H9 (cell line): ENCODE measurements around the gene CLMP. TPM values are rescaled to one million over a fixed set of nuclear protein-coding genes. Genes with fewer than 3 reads are reported as not detected.

Experiments
- DNase-seq: peaks from one replicate; pipeline ENCODE4 v3.0.0-alpha.2; 2017
- H2AFZ ChIP-seq: one replicate; pipeline ENCODE4 v1.6.1; 2013; ENCODE audit warnings: mild to moderate bottlenecking, low read length, control low read depth, moderate library complexity
- H2AK5ac ChIP-seq: 2 replicates; pipeline ENCODE4 v1.6.1; 2013; ENCODE audit warnings: low read length, control low read depth, mixed read lengths; ENCODE audit not compliant: insufficient read length
- H2BK120ac ChIP-seq: one replicate; pipeline ENCODE4 v1.6.1; 2013; ENCODE audit warnings: low read depth, mild to moderate bottlenecking, low read length, control low read depth, inconsistent platforms; ENCODE audit not compliant: poor library complexity, severe bottlenecking
- H2BK12ac ChIP-seq: 2 replicates; pipeline ENCODE4 v1.6.1; 2013; ENCODE audit warnings: low read length, control low read depth, mixed read lengths, low read depth; ENCODE audit not compliant: insufficient read length
- H2BK15ac ChIP-seq: 2 replicates; pipeline ENCODE4 v1.6.1; 2013; ENCODE audit warnings: low read depth, low read length, control low read depth
- H2BK20ac ChIP-seq: one replicate; pipeline ENCODE4 v1.6.1; 2013; ENCODE audit warnings: low read depth, mild to moderate bottlenecking, low read length, control low read depth, inconsistent platforms; ENCODE audit not compliant: poor library complexity, severe bottlenecking
- H2BK5ac ChIP-seq: 2 replicates; pipeline ENCODE4 v1.6.1; 2013; ENCODE audit warnings: low read length, control low read depth, mixed read lengths; ENCODE audit not compliant: insufficient read length
- H3K14ac ChIP-seq: 2 replicates; pipeline ENCODE4 v1.6.1; 2013; ENCODE audit warnings: low read length, control low read depth; ENCODE audit not compliant: insufficient read depth
- H3K18ac ChIP-seq: 2 replicates; pipeline ENCODE4 v1.6.1; 2013; ENCODE audit warnings: low read depth, mild to moderate bottlenecking, mixed read lengths, low read length, control low read depth; ENCODE audit not compliant: insufficient read length
- H3K23ac ChIP-seq: 2 replicates; pipeline ENCODE4 v1.6.1; 2013; ENCODE audit warnings: low read length, control low read depth, mixed read lengths, low read depth; ENCODE audit not compliant: insufficient read length
- H3K23me2 ChIP-seq: 2 replicates; pipeline ENCODE4 v1.6.1; 2013; ENCODE audit warnings: low read depth, mild to moderate bottlenecking, mixed read lengths, low read length, control low read depth; ENCODE audit not compliant: insufficient read length, poor library complexity, severe bottlenecking
- H3K27ac ChIP-seq: 2 replicates; pipeline ENCODE4 v1.5.1; 2013; ENCODE audit warnings: low read length, control low read depth, mixed read lengths, low read depth; ENCODE audit not compliant: insufficient read length
- H3K27me3 ChIP-seq: 2 replicates; pipeline ENCODE4 v1.6.1; 2013; ENCODE audit warnings: low read length, control low read depth, inconsistent platforms; ENCODE audit not compliant: insufficient read depth
- H3K4ac ChIP-seq: 2 replicates; pipeline ENCODE4 v1.6.1; 2013; ENCODE audit warnings: low read depth, mild to moderate bottlenecking, control low read depth, inconsistent platforms, low read length, moderate library complexity
- H3K4me1 ChIP-seq: 2 replicates; pipeline ENCODE4 v1.6.1; 2013; ENCODE audit warnings: low read length, control low read depth, inconsistent platforms; ENCODE audit not compliant: insufficient read depth
- H3K4me2 ChIP-seq: 2 replicates; pipeline ENCODE4 v1.6.1; 2013; ENCODE audit warnings: low read length, control low read depth, mixed read lengths; ENCODE audit not compliant: insufficient read length, insufficient read depth
- H3K56ac ChIP-seq: 2 replicates; pipeline ENCODE4 v1.6.1; 2013; ENCODE audit warnings: low read depth, mild to moderate bottlenecking, mixed read lengths, low read length, control low read depth; ENCODE audit not compliant: insufficient read length
- H3K79me1 ChIP-seq: 2 replicates; pipeline ENCODE4 v1.6.1; 2013; ENCODE audit warnings: low read depth, mild to moderate bottlenecking, moderate library complexity, low read length, control low read depth, inconsistent platforms; ENCODE audit not compliant: insufficient read depth, poor library complexity, severe bottlenecking
- H3K79me2 ChIP-seq: 2 replicates; pipeline ENCODE4 v1.6.1; 2013; ENCODE audit warnings: low read length, control low read depth, inconsistent platforms; ENCODE audit not compliant: insufficient read depth
- H3K9ac ChIP-seq: 2 replicates; pipeline ENCODE4 v1.6.1; 2013; ENCODE audit warnings: low read length, control low read depth, mixed read lengths; ENCODE audit not compliant: insufficient read length; ENCODE audit errors: extremely low read depth
- H3K9me3 ChIP-seq: one replicate; pipeline ENCODE4 v1.6.1; 2013; ENCODE audit warnings: low read depth, low read length, inconsistent platforms; ENCODE audit not compliant: control insufficient read depth
- H3T11ph ChIP-seq: one replicate; pipeline ENCODE4 v1.6.1; 2013; ENCODE audit warnings: mild to moderate bottlenecking, low read length, control low read depth, inconsistent platforms
- H4K20me1 ChIP-seq: one replicate; pipeline ENCODE4 v1.6.1; 2013; ENCODE audit not compliant: control insufficient read depth, insufficient read length, insufficient read depth
- H4K5ac ChIP-seq: 2 replicates; pipeline ENCODE4 v1.6.1; 2013; ENCODE audit warnings: low read depth, mild to moderate bottlenecking, mixed read lengths, low read length, control low read depth; ENCODE audit not compliant: insufficient read length
- H4K8ac ChIP-seq: replicated peaks from 2 replicates; pipeline ENCODE4 v1.6.1; 2013; ENCODE audit warnings: low read length, control low read depth, mixed read lengths, low read depth; ENCODE audit not compliant: insufficient read length
- H4K91ac ChIP-seq: 2 replicates; pipeline ENCODE4 v1.6.1; 2013; ENCODE audit warnings: low read depth, mild to moderate bottlenecking, moderate library complexity, mixed read lengths, low read length, control low read depth; ENCODE audit not compliant: insufficient read length
- H3K27ac Mint-ChIP-seq, 3 experiments: 2 replicates in 2 of 3; 3 replicates in 1 of 3; pipeline ENCODE4 v1.8.0; 2020 to 2021; ENCODE audit warnings: mixed read lengths in 3 of 3, mild to moderate bottlenecking in 1 of 3, moderate library complexity in 1 of 3
- H3K27me3 Mint-ChIP-seq: 2 replicates; pipeline ENCODE4 v1.8.0; 2021; ENCODE audit warnings: low read depth, mild to moderate bottlenecking, moderate library complexity, mixed read lengths
- H3K36me3 Mint-ChIP-seq, 3 experiments: 2 replicates in 2 of 3; 3 replicates in 1 of 3; pipeline ENCODE4 v1.8.0; 2020 to 2021; ENCODE audit warnings: low read depth in 3 of 3, mixed read lengths in 3 of 3; ENCODE audit not compliant: insufficient read depth in 1 of 3
- H3K4me1 Mint-ChIP-seq, 2 experiments: 2 replicates each; pipeline ENCODE4 v1.8.0; 2020; ENCODE audit warnings: mixed read lengths in 2 of 2
- H3K4me3 Mint-ChIP-seq, 2 experiments: 2 replicates in 1 of 2; 3 replicates in 1 of 2; pipeline ENCODE4 v1.8.0; 2020 to 2021; ENCODE audit warnings: mild to moderate bottlenecking in 2 of 2, mixed read lengths in 2 of 2, moderate library complexity in 1 of 2
- H3K9me3 Mint-ChIP-seq, 2 experiments: 2 replicates in 1 of 2; 3 replicates in 1 of 2; pipeline ENCODE4 v1.8.0; 2020; ENCODE audit warnings: mild to moderate bottlenecking in 2 of 2, mixed read lengths in 2 of 2, moderate library complexity in 1 of 2
- WGBS: extraction: QIAGEN DNeasy Blood & Tissue Kit; methylation state at CpG from one replicate; pipeline ENCODE4 v1.1.7; 2013; ENCODE audit warnings: missing lambda C conversion rate, low lambda C conversion rate, mixed read lengths; ENCODE audit not compliant: insufficient read length; ENCODE audit errors: extremely low coverage; 5-methylcytosine and 5-hydroxymethylcytosine counted together
- total RNA-seq: library from RNA; stranded (reverse); gene quantifications from 2 replicates; pipeline ENCODE4 v1.2.1, GENCODE V29; 2021
- TF ChIP-seq, protein P1 (sequence below): fragments of 200-600 bp; sonication (generic); conservative IDR thresholded peaks from 3 replicates; pipeline ENCODE4 v1.8.0; 2021; ENCODE audit warnings: antibody characterized with exemption, mild to moderate bottlenecking

Gene CLMP
- total RNA-seq, 1 experiment from 2014 or later = 13.8 TPM

DNA sequence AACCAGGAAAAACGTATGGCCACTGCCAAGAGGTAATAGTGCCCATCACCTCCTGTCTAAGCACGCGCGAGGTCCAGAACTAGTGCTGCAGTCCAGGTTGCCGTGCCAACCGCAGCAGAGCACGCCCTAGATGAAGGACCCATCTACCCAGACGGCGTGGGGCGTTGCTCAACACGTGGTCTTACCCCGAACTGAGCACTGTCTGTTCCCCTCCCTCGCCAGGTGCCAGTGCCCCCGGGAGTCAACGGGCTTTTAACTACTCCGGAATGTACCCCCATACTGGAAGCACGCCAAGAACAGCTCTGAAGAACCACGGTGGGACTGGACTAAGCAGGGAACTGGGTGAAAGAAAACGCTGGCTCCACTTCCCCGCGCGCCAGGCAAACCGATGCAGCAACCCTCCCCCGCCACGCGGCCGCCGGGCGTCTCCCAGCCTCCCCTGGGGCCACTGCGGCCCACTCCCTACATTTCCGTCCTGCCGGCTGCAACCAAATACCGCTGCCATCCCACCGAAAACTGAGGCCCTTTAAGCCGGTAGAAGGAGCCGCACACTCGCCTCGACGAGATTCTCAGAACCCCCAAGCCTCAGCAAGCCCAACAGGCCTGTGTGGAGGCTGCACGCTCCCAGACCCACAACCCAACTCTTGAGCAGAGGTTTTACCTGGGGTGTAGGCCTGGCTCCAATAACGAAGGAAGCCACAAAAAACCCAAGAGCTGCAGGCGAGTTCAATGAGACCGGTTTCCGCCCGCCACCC is 133.5 kb downstream of the CLMP start, which contains the start of gene HSPA8:
Gene HSPA8 (minus strand): TSS at position 734 of the 755 bp plus-strand sequence. CDS start 812 bp downstream, outside the sequence.
- Histone ChIP-seq H3K23me2 (peaks cover 15% of the 10 kb centered on the region), H4K8ac (no peak within 1 kb of the TSS), H3T11ph (no peak within 1 kb of the TSS), H2AFZ (no peak within 1 kb of the TSS), H3K79me2 (peaks cover 18% of the 10 kb centered on the region; the same call in 1 of the 2 replicates), H2BK120ac (peak within 1 kb of the TSS; percentile 98), H3K79me1 (no peaks in the 10 kb centered on the region), H3K4ac (peak within 1 kb of the TSS; percentile 48; the same call in 1 of the 2 replicates), H2BK15ac (no peak within 1 kb of the TSS), H3K4me2 (peak within 1 kb of the TSS; percentile 88), H2AK5ac (no peak within 1 kb of the TSS), H3K14ac (peak within 1 kb of the TSS; percentile 99), H3K9me3 (no peaks in the 10 kb centered on the region), H2BK20ac (no peak within 1 kb of the TSS), H2BK5ac (peak within 1 kb of the TSS; percentile 24), H3K56ac (no peak within 1 kb of the TSS), H3K18ac (peak within 1 kb of the TSS; percentile 98), H4K20me1 (no peaks in the 10 kb centered on the region), H3K9ac (peak within 1 kb of the TSS; percentile 98), H3K23ac (no peak within 1 kb of the TSS), H4K5ac (peak within 1 kb of the TSS; percentile 15), H3K4me1 (no peaks in the 10 kb centered on the region), H4K91ac (peak within 1 kb of the TSS; percentile 92), H3K27ac (peak within 1 kb of the TSS; percentile 88), H2BK12ac (no peak within 1 kb of the TSS), H3K27me3 (no peaks in the 10 kb centered on the region)
- TF ChIP-seq, protein P1, sequence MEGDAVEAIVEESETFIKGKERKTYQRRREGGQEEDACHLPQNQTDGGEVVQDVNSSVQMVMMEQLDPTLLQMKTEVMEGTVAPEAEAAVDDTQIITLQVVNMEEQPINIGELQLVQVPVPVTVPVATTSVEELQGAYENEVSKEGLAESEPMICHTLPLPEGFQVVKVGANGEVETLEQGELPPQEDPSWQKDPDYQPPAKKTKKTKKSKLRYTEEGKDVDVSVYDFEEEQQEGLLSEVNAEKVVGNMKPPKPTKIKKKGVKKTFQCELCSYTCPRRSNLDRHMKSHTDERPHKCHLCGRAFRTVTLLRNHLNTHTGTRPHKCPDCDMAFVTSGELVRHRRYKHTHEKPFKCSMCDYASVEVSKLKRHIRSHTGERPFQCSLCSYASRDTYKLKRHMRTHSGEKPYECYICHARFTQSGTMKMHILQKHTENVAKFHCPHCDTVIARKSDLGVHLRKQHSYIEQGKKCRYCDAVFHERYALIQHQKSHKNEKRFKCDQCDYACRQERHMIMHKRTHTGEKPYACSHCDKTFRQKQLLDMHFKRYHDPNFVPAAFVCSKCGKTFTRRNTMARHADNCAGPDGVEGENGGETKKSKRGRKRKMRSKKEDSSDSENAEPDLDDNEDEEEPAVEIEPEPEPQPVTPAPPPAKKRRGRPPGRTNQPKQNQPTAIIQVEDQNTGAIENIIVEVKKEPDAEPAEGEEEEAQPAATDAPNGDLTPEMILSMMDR = no peak
- peak within 1 kb of the TSS; percentile 95 to 100 (median 99) for H3K27ac Mint-ChIP-seq
- peaks cover 31 to 50% of the 10 kb centered on the region in 2 experiments for H3K4me1 Mint-ChIP-seq
- peaks cover 3% of the 10 kb centered on the region for H3K27me3 Mint-ChIP-seq
- peak; percentile 32 for DNase-seq
- no peaks in the 10 kb centered on the region; a peak in 2 of 5 replicates for H3K9me3 Mint-ChIP-seq
- peak within 1 kb of the TSS; percentile 97 to 99 for H3K4me3 Mint-ChIP-seq
- no CpG with 5 or more reads among the region's 45 CpGs for WGBS
- H3K36me3 Mint-ChIP-seq = peaks cover 50 to 54% (median 54%) of the 10 kb centered on the region in 3 experiments
